GM12872 (cell line): ENCODE results near the gene MRGPRF.

Experiments
- TF ChIP-seq, protein P1 (sequence below): IDR thresholded peaks from 3 replicates; pipeline ENCODE4 v1.5.1; 2011; ENCODE audit warnings: low read depth, mild to moderate bottlenecking, low read length, moderate library complexity; ENCODE audit not compliant: insufficient read depth

Gene MRGPRF

DNA sequence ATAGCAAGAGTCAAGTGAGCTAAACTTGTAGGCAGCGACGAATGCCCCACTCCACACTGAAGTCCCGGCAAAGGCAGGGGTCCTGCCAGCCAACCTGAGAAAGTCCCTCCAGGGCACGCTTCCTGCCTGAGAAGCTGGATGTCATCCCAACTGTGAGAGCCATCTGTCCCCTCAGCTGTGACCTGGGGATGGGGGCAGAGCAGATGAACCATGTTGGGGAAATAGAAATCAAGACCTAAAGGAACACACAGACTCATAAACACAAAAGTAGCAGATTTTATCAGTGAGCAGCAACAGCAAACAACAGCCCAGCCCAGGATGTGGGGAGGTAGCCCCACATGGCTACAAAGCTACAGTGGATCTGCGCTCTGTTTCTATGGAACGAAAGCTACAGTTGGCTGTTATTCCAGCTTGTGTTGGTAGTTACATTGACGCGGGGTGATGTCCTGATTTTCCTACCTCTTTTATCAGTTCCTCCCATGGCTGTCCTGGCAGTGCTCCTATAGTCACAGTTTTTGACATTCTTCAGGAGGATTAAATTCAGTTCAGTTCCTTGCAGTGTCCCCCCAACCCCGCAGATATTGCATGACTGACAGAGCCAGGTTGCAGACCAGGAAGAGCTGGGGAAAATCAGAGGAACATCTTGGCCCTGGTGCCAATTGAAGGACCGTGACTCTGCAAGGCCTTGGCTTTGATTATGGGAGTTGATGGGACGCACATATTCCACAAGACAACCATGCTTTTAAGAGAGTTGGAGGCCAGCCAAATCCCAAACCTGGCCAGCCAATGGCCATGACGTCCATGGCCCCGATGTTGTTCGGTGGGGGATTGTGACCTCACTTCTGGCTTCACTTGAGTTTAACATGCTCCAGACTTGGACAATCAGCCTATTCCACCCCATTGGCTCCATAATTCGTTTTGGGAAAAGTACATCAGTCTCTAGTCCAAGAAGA, 46.9 kb downstream of the MRGPRF start:
- TF ChIP-seq, protein P1, sequence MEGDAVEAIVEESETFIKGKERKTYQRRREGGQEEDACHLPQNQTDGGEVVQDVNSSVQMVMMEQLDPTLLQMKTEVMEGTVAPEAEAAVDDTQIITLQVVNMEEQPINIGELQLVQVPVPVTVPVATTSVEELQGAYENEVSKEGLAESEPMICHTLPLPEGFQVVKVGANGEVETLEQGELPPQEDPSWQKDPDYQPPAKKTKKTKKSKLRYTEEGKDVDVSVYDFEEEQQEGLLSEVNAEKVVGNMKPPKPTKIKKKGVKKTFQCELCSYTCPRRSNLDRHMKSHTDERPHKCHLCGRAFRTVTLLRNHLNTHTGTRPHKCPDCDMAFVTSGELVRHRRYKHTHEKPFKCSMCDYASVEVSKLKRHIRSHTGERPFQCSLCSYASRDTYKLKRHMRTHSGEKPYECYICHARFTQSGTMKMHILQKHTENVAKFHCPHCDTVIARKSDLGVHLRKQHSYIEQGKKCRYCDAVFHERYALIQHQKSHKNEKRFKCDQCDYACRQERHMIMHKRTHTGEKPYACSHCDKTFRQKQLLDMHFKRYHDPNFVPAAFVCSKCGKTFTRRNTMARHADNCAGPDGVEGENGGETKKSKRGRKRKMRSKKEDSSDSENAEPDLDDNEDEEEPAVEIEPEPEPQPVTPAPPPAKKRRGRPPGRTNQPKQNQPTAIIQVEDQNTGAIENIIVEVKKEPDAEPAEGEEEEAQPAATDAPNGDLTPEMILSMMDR: no peak

DNA sequence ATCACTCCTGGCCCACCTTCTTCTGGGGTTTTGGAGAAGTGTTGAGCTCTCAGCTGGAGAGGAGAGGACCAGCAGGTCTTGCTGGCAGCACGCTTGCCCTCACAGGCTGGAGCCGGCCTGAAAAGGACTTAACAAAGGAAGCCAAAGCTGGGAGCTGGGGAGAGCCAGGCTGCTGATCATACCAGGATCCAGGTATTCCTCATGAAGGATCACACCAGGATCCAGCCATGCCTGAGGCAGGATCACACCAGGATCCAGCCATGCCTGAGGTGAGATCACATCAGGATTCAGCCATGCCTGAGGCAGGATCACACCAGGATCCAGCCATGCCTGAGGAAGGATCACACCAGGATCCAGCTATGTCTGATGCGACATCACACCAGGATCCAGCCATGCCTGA, 49.3 kb downstream of the MRGPRF start:
- TF ChIP-seq, protein P1: no peak

DNA sequence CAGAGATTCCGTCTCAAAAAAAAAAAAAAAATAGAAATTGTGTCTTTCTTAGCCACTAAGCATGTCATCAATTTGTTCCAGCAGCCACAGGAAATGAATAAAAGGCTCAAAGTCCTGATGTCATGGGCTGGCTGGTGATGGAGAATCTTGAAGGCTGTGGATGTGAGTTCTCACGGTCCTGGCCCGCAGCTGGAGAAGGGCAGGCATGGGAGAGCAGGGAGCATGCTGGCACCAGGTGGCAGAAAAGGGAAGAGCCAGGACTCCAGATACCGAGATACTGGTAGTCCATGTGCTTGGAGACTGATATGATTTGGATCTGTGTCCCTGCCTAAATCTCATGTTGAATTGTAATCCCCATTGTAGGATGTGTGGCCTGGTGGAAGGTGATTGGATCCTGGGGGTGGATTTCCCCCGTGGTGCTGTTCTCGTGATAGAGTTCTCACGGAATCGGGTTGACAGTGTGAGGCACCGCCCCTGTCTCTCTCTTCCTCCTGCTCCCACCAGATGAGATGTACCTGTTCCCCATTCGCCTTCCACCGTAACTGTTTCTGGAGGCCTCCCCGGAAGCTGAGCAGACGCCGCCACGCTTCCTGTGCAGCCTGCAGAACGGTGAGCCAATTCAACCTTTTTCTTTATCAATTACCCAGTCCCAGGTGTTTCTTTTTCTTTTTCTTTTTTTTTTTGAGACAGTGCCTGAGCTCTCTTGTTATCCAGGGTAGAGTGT, 50.4 kb downstream of the MRGPRF start:
- TF ChIP-seq, protein P1: no peak

DNA sequence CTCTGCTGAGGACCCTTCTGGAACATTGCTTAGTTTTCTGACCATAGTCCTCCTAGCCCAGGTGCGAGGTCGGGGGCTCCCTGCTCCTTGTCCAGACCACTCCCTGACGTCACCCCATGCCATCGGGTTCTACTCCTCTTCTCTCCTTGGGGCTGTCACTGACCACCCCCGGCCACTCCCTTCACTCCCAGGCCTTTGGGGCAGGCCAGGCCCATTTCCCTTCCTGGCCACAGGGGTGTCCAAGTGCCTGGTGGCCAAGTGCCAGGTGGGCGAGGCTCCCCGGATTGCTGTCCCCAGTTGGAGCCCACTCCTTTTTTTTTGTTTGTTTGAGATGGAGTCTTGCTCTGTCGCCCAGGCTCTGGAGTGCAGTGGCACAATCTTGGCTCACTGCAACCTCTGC, 51.8 kb downstream of the MRGPRF start:
- TF ChIP-seq, protein P1: no peak

DNA sequence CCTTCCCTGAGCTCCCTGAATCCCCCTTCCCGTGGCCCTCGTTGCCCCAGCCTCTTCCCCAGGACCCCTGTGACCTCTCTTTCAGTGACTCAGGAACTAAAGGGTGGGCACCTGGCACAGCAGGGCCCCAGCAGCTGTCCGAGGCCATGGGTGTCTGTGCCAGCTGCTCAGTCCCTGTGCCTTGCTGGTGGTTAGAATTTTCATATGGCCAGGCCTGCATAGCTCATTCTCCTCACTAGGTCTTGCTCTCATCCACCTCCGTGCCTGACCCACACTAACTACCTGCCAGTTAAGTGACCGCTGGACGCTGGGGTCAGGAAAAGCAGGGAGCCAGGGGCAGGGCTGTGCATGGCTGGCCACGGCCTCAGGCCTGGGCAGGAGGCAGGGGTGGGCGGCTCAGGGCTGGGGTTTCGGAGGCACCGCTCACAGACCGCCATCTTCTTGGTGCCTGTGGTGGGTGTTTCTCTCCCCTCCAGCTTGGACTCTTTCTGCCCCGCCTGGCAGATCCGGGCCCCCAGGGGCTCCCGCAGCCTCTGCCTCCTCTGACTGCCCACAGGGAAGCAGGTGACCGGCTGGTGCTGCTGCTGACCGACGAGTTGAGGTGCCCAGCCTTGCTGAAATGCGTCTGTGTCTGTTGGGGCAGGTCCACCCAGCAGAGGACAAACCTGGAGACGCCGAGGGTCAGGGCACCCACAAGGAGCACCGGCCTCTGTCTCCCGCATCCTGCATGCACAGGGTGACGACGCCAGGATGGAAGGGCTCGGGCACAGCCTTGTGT, 52.6 kb downstream of the MRGPRF start:
- TF ChIP-seq, protein P1: no peak

DNA sequence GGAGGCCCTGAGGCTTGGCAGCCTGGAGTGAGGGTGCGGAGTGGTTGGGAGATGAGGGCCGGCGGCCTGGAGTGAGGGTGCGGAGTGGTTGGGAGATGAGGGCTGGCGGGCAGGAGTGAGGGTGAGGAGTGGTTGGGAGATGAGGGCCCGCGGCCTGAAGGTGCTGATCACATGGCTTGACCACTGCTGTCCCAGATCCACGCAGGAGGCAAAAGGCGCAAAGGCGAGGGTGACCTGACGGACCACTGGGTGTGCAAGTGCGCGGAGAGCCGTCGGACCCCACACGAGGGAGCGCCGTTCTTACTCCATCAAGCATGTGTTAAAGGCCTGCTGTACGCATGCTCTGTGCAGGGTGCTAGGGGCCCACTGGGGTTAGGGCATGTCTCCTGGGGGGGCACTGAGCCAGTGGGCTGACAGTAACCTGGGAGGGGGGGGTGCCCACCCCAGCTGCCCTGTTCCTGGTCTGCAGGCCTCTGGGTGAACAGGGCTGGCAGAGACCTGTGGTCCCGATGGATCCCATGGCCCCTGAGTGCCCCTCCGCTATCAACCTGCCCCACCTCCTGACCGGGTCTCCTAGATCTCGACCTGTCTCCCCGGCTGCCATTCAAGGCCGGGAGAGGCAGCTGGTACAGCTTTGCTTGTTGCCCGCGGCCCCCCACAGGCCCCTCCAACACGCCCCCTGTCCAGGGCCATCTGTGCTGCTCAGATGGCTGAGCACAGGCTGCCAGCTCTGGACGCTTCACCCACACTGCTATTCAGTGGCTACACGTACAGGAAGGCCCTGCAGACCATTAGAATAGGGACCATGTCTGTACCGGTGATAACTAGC, 53.4 kb downstream of the MRGPRF start:
- TF ChIP-seq, protein P1: no peak
